Body of pancreas (tissue), 4 donors: ENCODE data around the gene DNAH1. TPM values are rescaled to one million over a fixed set of nuclear protein-coding genes. Genes with fewer than 3 reads are reported as not detected.

ENCODE experiments used
- ATAC-seq: fragments of 150-250 bp; one replicate; pipeline ENCODE4 v1.9.1; 2016
- DNase-seq, 4 donors: peaks; one replicate each; pipeline ENCODE4 v3.0.0-alpha.2; 2019
- H3K27ac ChIP-seq, 4 donors: fragments of 200-600 bp; sonication (generic); 1 replicate in 3 of 4; 2 replicates in 1 of 4; pipeline versions ENCODE4 v1.5.1 to v1.6.1; 2016 to 2019; ENCODE audit warnings: mild to moderate bottlenecking in 1 of 4, mixed read lengths in 1 of 4, moderate library complexity in 1 of 4
- H3K27me3 ChIP-seq, 2 donors: fragments of 200-600 bp; sonication (generic); one replicate each; pipeline ENCODE4 v1.6.0; 2016; ENCODE audit warnings: mild to moderate bottlenecking in 1 of 2
- H3K36me3 ChIP-seq, 2 donors: fragments of 200-600 bp; sonication (generic); replicated peaks in 1 of 2; 2 replicates each; pipeline ENCODE4 v1.5.1; 2016; ENCODE audit warnings: low read depth in 2 of 2; ENCODE audit not compliant: insufficient read depth in 1 of 2
- H3K4me1 ChIP-seq: fragments of 200-600 bp; sonication (generic); one replicate; pipeline ENCODE4 v1.6.0; 2016
- H3K4me3 ChIP-seq, 2 donors: fragments of 200-600 bp; sonication (generic); 1 replicate in 1 of 2; 2 replicates in 1 of 2; pipeline ENCODE4 v1.5.1; 2016 to 2019
- H3K9me3 ChIP-seq, 3 donors: fragments of 200-600 bp; sonication (generic); 1 replicate in 2 of 3; 2 replicates in 1 of 3; pipeline ENCODE4 v1.5.1; 2016
- CTCF ChIP-seq, 7 experiments: fragments of 450-650 bp in 4 of 7; fragments of 200-600 bp in 3 of 7; sonication (generic) in 3 of 7; IDR thresholded peaks; one replicate each; pipeline ENCODE4 v1.5.1; 2016 to 2019; ENCODE audit warnings: antibody characterized with exemption in 7 of 7
- POLR2A ChIP-seq, 3 donors: fragments of 450-650 bp; IDR thresholded peaks; one replicate each; pipeline ENCODE4 v1.6.1; 2016; ENCODE audit warnings: antibody characterized with exemption in 3 of 3, mild to moderate bottlenecking in 2 of 3
- WGBS, 2 donors: methylation state at CpG; one replicate each; pipeline ENCODE4 v1.1.5; 2017; 5-methylcytosine and 5-hydroxymethylcytosine counted together
- intact Hi-C: fragments of 100-400 bp; cut with DNase I; formaldehyde crosslinking; loops from one replicate; pipeline ENCODE4 v1.15.1; 2023
- total RNA-seq, 2 donors: library from RNA; depleted of rRNA; stranded (reverse); fragments of >200 nt; gene quantifications; one replicate each; pipeline ENCODE4 v1.1.0, GENCODE V29; 2016

DNAH1 gene
- total RNA-seq, 2 donors from 2014 or later = 6.0 to 14.8 TPM

GRCh38 chr3:52396011-52396906, 80.1 kb downstream of the DNAH1 start:
- Histone ChIP-seq H3K27ac (no peak overlapping the region), H3K9me3 (no peaks in the 10 kb centered on the region), H3K36me3 (peaks cover 0 to 3% of the 10 kb centered on the region in 2 donors), H3K4me1 (peaks cover 11% of the 10 kb centered on the region), H3K27me3 (no peaks in the 10 kb centered on the region), H3K4me3 (no peak overlapping the region)
- ATAC-seq (no peak), DNase-seq (no peak)
- intact Hi-C loops = no loop called here
- WGBS, 2 donors = 92 to 95% methylated on average over 20 to 25 of the region's 25 CpGs
- TF ChIP-seq CTCF (IDR thresholded peaks at IDR 0.05) (no peak), POLR2A (IDR thresholded peaks at IDR 0.05) (no peak)

- DNase-seq (no peak), ATAC-seq (no peak)
- no peaks in the 10 kb centered on the region for H3K27me3 ChIP-seq
- WGBS, 2 donors = 89 to 94% methylated on average over 8 to 9 of the region's 10 CpGs
- no peak for TF ChIP-seq CTCF (IDR thresholded peaks at IDR 0.05)
- no peak for TF ChIP-seq POLR2A (IDR thresholded peaks at IDR 0.05)
- H3K27ac ChIP-seq = no peak overlapping the region
- H3K36me3 ChIP-seq = peaks cover 0 to 6% of the 10 kb centered on the region in 2 donors
- no peaks in the 10 kb centered on the region for H3K9me3 ChIP-seq
- peaks cover 11% of the 10 kb centered on the region for H3K4me1 ChIP-seq
- intact Hi-C loops = no loop called here
- H3K4me3 ChIP-seq = no peak overlapping the region
Measured at GRCh38 chr3:52396907-52397591, 80.9 kb downstream of the DNAH1 start.

GRCh38 chr3:52397676-52398399, 81.7 kb downstream of the DNAH1 start:
- 88 to 92% methylated on average over 13 of the region's 13 CpGs for WGBS, 2 donors
- H3K4me3 ChIP-seq = no peak overlapping the region
- intact Hi-C loops = no loop called here
- TF ChIP-seq POLR2A (IDR thresholded peaks at IDR 0.05) (no peak), CTCF (IDR thresholded peaks at IDR 0.05) (no peak)
- no peaks in the 10 kb centered on the region for H3K27me3 ChIP-seq
- peaks cover 11% of the 10 kb centered on the region for H3K4me1 ChIP-seq
- H3K27ac ChIP-seq = no peak overlapping the region
- H3K9me3 ChIP-seq = no peaks in the 10 kb centered on the region
- no peak for DNase-seq
- ATAC-seq = no peak
- peaks cover 0 to 12% of the 10 kb centered on the region in 2 donors for H3K36me3 ChIP-seq

- Histone ChIP-seq H3K4me3 (no peak overlapping the region), H3K4me1 (peaks cover 11% of the 10 kb centered on the region), H3K27me3 (no peaks in the 10 kb centered on the region), H3K36me3 (peaks cover 0 to 14% of the 10 kb centered on the region in 2 donors), H3K27ac (no peak overlapping the region), H3K9me3 (no peaks in the 10 kb centered on the region)
- no peak for DNase-seq
- no peak for ATAC-seq
- TF ChIP-seq CTCF (IDR thresholded peaks at IDR 0.05) (no peak), POLR2A (IDR thresholded peaks at IDR 0.05) (no peak)
- 63 to 72% methylated on average over 5 of the region's 5 CpGs for WGBS, 2 donors
- intact Hi-C loops = no loop called here
Measured at GRCh38 chr3:52398670-52399081, 82.6 kb downstream of the DNAH1 start.
